PC-3 (cell line): ENCODE measurements around the gene GMDS. TPM values are rescaled to one million over a fixed set of nuclear protein-coding genes. Genes with fewer than 3 reads are reported as not detected.
A peak's percentile ranks its signal among the peaks of the same experiment; 100 is the strongest.

Source experiments
- ATAC-seq: fragments of 200-7000 bp; cut with Tn5 transposase; 2 replicates; pipeline ENCODE4 v1.9.1; 2020; ENCODE audit warnings: mild to moderate bottlenecking, moderate library complexity
- BruUV-seq: library from RNA; stranded (reverse); fragments of 400-500 nt; replicated peaks from 2 replicates; lab custom pipeline; 2021; lab: Mats Ljungman, UMichigan
- CTCF ChIA-PET: fragments of 300-600 bp; sonication (Branson Sonifier 250); formaldehyde crosslinking; loops from one replicate; lab custom pipeline; 2022; ENCODE audit warnings: antibody characterized with exemption; lab: Charles Lee
- POLR2A ChIA-PET: fragments of 300-600 bp; sonication (Branson Sonifier 250); formaldehyde crosslinking; loops from one replicate; lab custom pipeline; 2022; ENCODE audit warnings: antibody characterized with exemption; ENCODE audit not compliant: unreplicated experiment; lab: Charles Lee
- DNase-seq: peaks from one replicate; pipeline ENCODE4 v3.0.0-alpha.2; 2015
- H2AFZ ChIP-seq: fragments of 300-600 bp; sonication (generic); 2 replicates; pipeline ENCODE4 v1.6.0; 2016; ENCODE audit warnings: antibody characterized with exemption, low read length
- H3F3A ChIP-seq: fragments of 300-600 bp; sonication (generic); one replicate; pipeline ENCODE4 v1.6.0; 2017; ENCODE audit warnings: antibody characterized with exemption, low read length, control low read depth, mild to moderate bottlenecking; ENCODE audit not compliant: unreplicated experiment
- H3K27ac ChIP-seq: fragments of 300-600 bp; sonication (generic); 2 replicates; pipeline ENCODE4 v1.5.1; 2016; ENCODE audit warnings: mild to moderate bottlenecking, low read length
- H3K27me3 ChIP-seq: fragments of 300-600 bp; sonication (generic); 2 replicates; pipeline ENCODE4 v1.6.1; 2016; ENCODE audit warnings: low read length, mixed read lengths
- H3K36me3 ChIP-seq: fragments of 300-600 bp; sonication (generic); 2 replicates; pipeline ENCODE4 v1.6.1; 2016; ENCODE audit warnings: low read depth, mixed run types, low read length, mixed read lengths
- H3K4me1 ChIP-seq: fragments of 300-600 bp; sonication (generic); 2 replicates; pipeline ENCODE4 v1.5.1; 2016; ENCODE audit warnings: low read length; ENCODE audit not compliant: insufficient read depth
- H3K4me2 ChIP-seq: fragments of 300-600 bp; sonication (generic); 2 replicates; pipeline ENCODE4 v1.6.0; 2016; ENCODE audit warnings: low read length
- H3K4me3 ChIP-seq: fragments of 300-600 bp; sonication (generic); 2 replicates; pipeline ENCODE4 v1.5.1; 2016; ENCODE audit warnings: mild to moderate bottlenecking, low read length, mixed read lengths
- H3K79me2 ChIP-seq: fragments of 300-600 bp; sonication (generic); 2 replicates; pipeline ENCODE4 v1.6.1; 2017; ENCODE audit warnings: low read length, mixed read lengths
- H3K9ac ChIP-seq: fragments of 300-600 bp; sonication (generic); 2 replicates; pipeline ENCODE4 v1.6.0; 2016; ENCODE audit warnings: mild to moderate bottlenecking, low read length
- H3K9me2 ChIP-seq: fragments of 300-600 bp; sonication (generic); replicated peaks from 2 replicates; pipeline ENCODE4 v1.6.1; 2016; ENCODE audit warnings: mixed run types, low read length, mixed read lengths
- H3K9me3 ChIP-seq: fragments of 300-600 bp; sonication (generic); 2 replicates; pipeline ENCODE4 v1.6.1; 2016; ENCODE audit warnings: low read length, mixed read lengths
- H4K20me1 ChIP-seq: fragments of 300-600 bp; sonication (generic); 2 replicates; pipeline ENCODE4 v1.6.1; 2016; ENCODE audit warnings: low read length, mixed read lengths
- CTCF ChIP-seq: fragments of 300-600 bp; sonication (generic); conservative IDR thresholded peaks from 2 replicates; pipeline ENCODE4 v1.5.1; 2017; ENCODE audit warnings: antibody characterized with exemption, low read depth, mild to moderate bottlenecking, low read length
- EZH2 ChIP-seq: fragments of 300-600 bp; sonication (generic); IDR thresholded peaks from one replicate; pipeline ENCODE4 v1.6.1; 2017; ENCODE audit warnings: antibody characterized with exemption, mild to moderate bottlenecking, low read length; ENCODE audit not compliant: unreplicated experiment
- EZH2phosphoT487 ChIP-seq: fragments of 300-600 bp; sonication (generic); IDR thresholded peaks from 2 replicates; pipeline ENCODE4 v1.6.1; 2018; ENCODE audit warnings: mild to moderate bottlenecking, antibody characterized with exemption, low read length, borderline replicate concordance
- intact Hi-C: fragments of 100-400 bp; cut with micrococcal nuclease; formaldehyde crosslinking; loops from 2 replicates; pipeline ENCODE4 v1.9.0; 2023
- total RNA-seq: library from RNA; depleted of rRNA; stranded (reverse); fragments of >200 nt; gene quantifications from 2 replicates; pipeline ENCODE4 v1.2.3, GENCODE V29; 2014

The GMDS gene
- total RNA-seq, 1 experiment from 2014 or later, result 18.3 TPM

- Histone ChIP-seq H3K9ac (no peak overlapping the region), H3K27me3 (no peaks in the 10 kb centered on the region), H3K79me2 (peaks cover 28% of the 10 kb centered on the region; the same call in 1 of the 2 replicates), H3K36me3 (no peaks in the 10 kb centered on the region), H3K9me2 (no peaks in the 10 kb centered on the region), H4K20me1 (peaks cover 5% of the 10 kb centered on the region; the same call in 1 of the 2 replicates), H3F3A (no peaks in the 10 kb centered on the region), H2AFZ (no peak overlapping the region), H3K4me3 (no peak overlapping the region), H3K9me3 (no peaks in the 10 kb centered on the region), H3K4me1 (peaks cover 11% of the 10 kb centered on the region; the same call in 1 of the 2 replicates), H3K27ac (0 out of 2 replicates have a peak overlapping the region, but pooled peaks have one; percentile 2), H3K4me2 (0 out of 2 replicates have a peak overlapping the region, but pooled peaks have one; percentile 8)
- peak; percentile 21 for DNase-seq
- CTCF ChIA-PET, result no interaction called here
- TF ChIP-seq CTCF (no peak), EZH2 (no peak), EZH2phosphoT487 (no peak)
- no TSS peak for BruUV-seq
- ATAC-seq, result peak; percentile 64
- intact Hi-C loops, result no loop called here
- POLR2A ChIA-PET, result no interaction called here
Measured at GRCh38 chr6:2147766-2148448, 97.5 kb downstream of the GMDS start.

DNA sequence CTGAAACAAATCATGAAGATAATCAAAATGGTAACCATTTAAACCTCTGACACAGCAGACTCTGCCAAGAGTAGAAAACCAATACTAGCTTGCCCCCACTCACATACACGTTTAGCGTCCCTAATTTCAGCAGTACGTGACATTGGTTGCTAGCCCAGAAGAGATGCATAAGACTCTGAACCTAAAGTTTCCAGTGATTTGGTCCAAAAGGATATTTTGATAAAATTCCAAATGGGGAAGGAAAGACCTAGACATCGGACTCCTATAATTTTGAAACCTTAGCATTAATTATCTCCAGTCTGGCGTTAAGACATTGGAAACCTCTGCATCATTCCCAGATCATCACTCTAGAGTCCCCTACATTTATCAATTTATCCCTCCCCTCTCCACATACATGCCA lies 98.1 kb downstream of the GMDS start:
- Histone ChIP-seq H3K4me3 (no peak overlapping the region), H3K9ac (no peak overlapping the region), H4K20me1 (peaks cover 5% of the 10 kb centered on the region; the same call in 1 of the 2 replicates), H3K27me3 (no peaks in the 10 kb centered on the region), H3K4me1 (peaks cover 11% of the 10 kb centered on the region; the same call in 1 of the 2 replicates), H3K79me2 (peaks cover 33% of the 10 kb centered on the region; the same call in 1 of the 2 replicates), H3K4me2 (no peak overlapping the region), H3K9me2 (no peaks in the 10 kb centered on the region), H3K9me3 (no peaks in the 10 kb centered on the region), H3F3A (no peaks in the 10 kb centered on the region), H3K27ac (no peak overlapping the region), H2AFZ (no peak overlapping the region), H3K36me3 (no peaks in the 10 kb centered on the region)
- TF ChIP-seq CTCF (no peak), EZH2phosphoT487 (no peak), EZH2 (no peak)
- DNase-seq (no peak), ATAC-seq (no peak)
- POLR2A ChIA-PET, result no interaction called here
- no TSS peak for BruUV-seq
- intact Hi-C loops, result no loop called here
- CTCF ChIA-PET, result no interaction called here

- ChIA-PET CTCF (no interaction called here), POLR2A (no interaction called here)
- no peak overlapping the region for H3K9ac ChIP-seq
- intact Hi-C loops, result no loop called here
- no peaks in the 10 kb centered on the region for H3K27me3 ChIP-seq
- H3K4me3 ChIP-seq, result no peak overlapping the region
- ATAC-seq (no peak), DNase-seq (no peak)
- no peaks in the 10 kb centered on the region for H3F3A ChIP-seq
- no TSS peak for BruUV-seq
- TF ChIP-seq CTCF (no peak), EZH2phosphoT487 (no peak), EZH2 (no peak)
- no peak overlapping the region for H2AFZ ChIP-seq
- H3K4me2 ChIP-seq, result no peak overlapping the region
- peaks cover 11% of the 10 kb centered on the region; the same call in 1 of the 2 replicates for H3K4me1 ChIP-seq
- no peaks in the 10 kb centered on the region for H3K9me2 ChIP-seq
- peaks cover 5% of the 10 kb centered on the region; the same call in 1 of the 2 replicates for H4K20me1 ChIP-seq
- H3K36me3 ChIP-seq, result no peaks in the 10 kb centered on the region
- H3K9me3 ChIP-seq, result no peaks in the 10 kb centered on the region
- peaks cover 52% of the 10 kb centered on the region for H3K79me2 ChIP-seq
- no peak overlapping the region for H3K27ac ChIP-seq
Measured at GRCh38 chr6:2144210-2144609, 101.2 kb downstream of the GMDS start.
